GM19372 (cell line): ENCODE measurements around the gene MAG.

Source experiments
- ATAC-seq: cut with Tn5 transposase; IDR thresholded peaks from one replicate; pipeline ENCODE4 v1.9.1; 2021; ENCODE audit warnings: mild to moderate bottlenecking, low read depth, moderate library complexity; ENCODE audit not compliant: unreplicated experiment

Gene MAG

DNA sequence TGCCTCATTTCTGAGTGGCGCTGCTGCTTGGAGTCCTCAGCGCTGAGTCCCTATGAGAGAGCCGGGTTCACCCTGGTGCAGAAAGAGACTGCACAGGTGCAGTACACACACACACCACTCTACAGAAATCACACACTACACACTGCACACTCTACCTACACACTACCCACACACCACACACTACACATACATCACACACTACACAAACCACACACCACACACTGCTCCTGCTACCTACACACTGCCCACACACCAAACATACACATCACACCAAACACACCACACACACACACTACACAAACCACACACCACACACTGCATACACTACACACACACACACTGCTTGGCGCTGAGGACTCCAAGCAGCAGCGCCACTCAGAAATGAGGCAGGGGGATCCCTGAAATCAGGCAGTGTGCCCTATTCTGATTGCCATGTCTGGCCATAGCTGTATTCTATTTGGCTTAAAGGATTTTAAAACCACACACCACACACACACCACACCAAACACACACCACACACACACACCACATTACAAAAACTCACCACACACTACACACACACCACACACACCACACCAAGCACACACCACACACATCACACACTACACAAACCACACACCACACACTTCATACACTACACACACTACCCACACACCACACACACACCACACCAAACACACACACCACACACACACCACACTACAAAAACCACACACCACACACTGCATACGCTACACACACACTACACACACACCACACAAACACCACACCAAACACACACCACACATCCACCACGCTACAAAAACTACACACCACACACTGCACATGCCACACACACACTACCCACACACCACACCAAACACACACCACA lies 4.9 kb downstream of the MAG start:
- no peak for ATAC-seq

DNA sequence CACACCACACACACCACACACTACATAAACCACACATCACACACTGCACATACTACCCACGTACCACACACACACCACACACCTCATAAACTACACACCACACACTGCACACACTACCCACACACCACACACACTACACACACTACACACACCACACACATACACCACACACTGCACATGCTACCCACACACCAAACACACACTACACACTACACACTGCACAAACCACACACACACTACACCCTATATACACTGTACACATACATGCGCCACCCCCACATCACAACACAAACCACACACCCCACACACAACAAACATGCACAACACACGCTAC lies 5.5 kb downstream of the MAG start:
- ATAC-seq = no peak

DNA sequence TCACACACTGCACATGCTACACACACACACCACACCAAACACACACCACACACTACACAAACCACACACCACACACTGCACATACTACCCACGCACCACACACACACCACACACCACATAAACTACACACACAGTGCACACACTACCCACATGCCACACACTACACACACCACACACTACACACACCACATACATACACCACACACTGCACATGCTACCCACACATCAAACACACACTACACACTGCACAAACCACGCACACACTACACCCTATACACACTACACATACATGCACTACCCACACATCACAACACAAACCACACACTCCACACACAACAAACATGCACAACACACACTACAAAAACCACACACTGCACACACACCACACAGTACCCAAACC lies 6.0 kb downstream of the MAG start:
- ATAC-seq = no peak

GRCh38 chr19:35298561-35298972 lies 6.6 kb downstream of the MAG start:
- ATAC-seq = no peak

DNA sequence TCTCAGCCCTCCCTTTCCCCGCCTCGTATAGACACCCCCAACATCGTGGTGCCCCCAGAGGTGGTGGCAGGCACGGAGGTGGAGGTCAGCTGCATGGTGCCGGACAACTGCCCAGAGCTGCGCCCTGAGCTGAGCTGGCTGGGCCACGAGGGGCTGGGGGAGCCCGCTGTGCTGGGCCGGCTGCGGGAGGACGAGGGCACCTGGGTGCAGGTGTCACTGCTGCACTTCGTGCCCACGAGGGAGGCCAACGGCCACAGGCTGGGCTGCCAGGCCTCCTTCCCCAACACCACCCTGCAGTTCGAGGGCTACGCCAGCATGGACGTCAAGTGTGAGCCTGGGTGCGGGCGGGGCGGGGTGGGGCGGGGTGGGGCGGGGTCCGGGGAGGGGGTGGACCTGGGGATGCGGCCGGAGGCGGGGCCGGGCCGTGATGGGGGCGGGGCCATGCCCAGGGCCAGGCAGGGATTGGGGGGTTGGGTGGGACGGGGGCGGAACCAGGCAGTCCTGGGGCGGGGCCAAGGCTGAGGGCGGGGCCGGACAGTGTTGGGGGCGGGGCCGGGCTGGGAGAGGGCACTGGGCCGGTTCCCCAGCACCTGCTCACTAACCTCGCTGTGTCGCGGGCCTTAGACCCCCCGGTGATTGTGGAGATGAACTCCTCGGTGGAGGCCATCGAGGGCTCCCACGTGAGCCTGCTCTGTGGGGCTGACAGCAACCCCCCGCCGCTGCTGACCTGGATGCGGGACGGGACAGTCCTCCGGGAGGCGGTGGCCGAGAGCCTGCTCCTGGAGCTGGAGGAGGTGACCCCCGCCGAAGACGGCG lies 7.8 kb downstream of the MAG start:
- ATAC-seq = no peak

- no peak for ATAC-seq
These were observed 8.3 kb downstream of the MAG start for GRCh38 chr19:35300339-35300649.

GRCh38 chr19:35301961-35302360 lies 10.0 kb downstream of the MAG start:
- ATAC-seq = no peak

- no peak for ATAC-seq
These were observed 10.5 kb downstream of the MAG start for GRCh38 chr19:35302446-35302845.

- no peak for ATAC-seq
These were observed 11.5 kb downstream of the MAG start for GRCh38 chr19:35303357-35303915.

DNA sequence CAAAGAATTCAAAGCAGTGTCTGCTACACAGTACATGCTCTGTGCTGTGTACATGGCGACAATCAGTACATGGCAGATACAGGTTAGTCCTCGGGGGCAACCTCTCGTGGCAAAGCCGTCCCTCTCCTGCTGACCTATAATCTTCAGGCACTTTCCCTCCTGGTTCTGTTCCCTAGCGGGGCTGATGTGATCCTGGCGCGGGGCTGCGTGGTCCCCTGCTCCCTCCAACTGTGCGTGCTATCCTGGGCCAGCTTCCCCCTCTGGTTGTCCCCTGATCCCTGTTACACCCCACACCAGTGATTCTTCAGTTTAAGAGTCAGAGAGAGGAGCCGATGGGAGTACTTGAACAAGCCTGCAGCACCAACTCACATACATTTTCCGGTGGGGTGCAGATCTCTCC lies 12.1 kb downstream of the MAG start:
- ATAC-seq = no peak

DNA sequence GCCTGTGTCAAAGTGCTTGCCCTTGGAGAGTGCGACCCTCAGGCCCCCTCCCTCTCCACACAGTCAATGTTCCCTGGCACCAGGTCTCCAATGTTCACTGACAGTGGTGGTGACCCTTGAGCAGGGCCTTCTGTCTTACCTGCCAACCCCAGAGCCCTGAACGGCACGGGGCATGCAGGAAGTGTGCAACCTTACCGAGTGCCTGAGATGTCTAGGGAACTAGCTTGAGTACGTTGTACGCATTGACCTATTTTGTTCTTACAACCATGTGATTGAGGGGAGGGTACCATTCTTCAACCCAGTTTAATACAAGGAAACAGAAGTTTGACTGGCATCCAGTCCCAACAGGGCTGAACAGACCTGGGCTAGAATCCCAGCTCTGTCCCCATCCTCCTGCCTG lies 13.2 kb downstream of the MAG start:
- ATAC-seq = no peak

GRCh38 chr19:35306473-35307246 lies 14.7 kb downstream of the MAG start:
- no peak for ATAC-seq

GRCh38 chr19:35307931-35308330 lies 16.0 kb downstream of the MAG start:
- ATAC-seq = no peak

DNA sequence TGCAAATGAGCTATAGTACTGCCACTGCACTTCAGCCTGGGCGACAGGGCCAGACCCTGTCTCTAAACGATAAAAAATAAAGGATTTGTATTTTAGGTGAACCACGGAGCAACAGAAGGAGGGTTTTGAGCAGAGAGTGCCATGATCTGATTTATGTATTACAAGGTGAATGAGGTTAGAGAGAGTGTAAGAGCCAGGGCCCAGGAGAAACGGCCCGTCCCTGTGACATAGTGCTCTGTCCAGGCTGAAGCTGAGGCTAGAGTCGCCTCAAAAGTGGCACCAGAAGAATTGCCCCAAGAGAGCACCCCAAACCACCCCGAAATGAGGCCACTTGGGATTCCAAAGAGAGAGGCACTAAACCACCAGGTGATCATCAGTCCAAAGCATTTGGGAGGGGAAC lies 16.9 kb downstream of the MAG start:
- no peak for ATAC-seq

DNA sequence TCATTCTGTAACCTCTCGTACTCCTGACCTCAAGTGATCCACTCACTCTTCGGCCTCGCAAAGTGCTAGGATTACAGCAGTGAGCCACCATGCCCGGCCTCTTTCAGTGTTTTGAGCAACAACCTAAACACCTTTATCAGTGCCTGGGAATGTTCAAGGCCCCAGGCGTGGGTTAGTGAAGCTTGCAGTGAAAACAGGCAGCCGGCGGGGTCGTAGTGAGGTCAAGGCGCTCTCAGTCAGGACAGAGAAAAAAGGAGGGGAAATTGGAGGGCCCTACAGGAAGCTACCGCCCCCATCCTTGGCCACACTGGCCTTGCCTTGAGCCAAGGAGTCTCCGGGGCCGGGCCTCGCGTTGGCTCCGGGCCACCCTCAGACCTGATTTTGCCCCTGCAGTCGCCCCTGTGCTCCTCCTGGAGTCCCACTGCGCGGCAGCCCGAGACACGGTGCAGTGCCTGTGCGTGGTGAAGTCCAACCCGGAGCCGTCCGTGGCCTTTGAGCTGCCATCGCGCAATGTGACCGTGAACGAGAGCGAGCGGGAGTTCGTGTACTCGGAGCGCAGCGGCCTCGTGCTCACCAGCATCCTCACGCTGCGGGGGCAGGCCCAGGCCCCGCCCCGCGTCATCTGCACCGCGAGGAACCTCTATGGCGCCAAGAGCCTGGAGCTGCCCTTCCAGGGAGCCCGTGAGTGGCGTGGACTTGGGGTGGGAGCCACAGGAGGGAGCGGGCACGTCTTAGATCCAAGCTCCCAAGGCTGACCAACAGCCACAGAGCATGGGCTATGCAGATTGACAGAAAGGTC lies 17.7 kb downstream of the MAG start:
- ATAC-seq = no peak

DNA sequence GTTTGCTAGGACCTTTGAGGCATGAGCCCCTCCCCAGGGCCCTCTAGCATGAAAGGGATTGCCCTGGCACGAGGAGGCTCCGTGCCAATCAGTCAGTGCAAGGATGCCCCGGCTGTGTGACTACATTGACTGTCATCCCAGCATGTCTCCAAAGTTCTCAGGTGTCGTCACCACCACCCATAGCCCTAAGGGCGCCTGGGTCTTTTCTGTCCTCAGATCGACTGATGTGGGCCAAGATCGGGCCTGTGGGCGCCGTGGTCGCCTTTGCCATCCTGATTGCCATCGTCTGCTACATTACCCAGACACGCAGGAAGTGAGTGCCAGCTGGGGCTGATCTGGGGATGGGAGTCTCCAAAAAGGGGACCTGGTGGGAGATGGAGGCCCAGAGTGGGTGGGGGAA lies 18.4 kb downstream of the MAG start:
- no peak for ATAC-seq

DNA sequence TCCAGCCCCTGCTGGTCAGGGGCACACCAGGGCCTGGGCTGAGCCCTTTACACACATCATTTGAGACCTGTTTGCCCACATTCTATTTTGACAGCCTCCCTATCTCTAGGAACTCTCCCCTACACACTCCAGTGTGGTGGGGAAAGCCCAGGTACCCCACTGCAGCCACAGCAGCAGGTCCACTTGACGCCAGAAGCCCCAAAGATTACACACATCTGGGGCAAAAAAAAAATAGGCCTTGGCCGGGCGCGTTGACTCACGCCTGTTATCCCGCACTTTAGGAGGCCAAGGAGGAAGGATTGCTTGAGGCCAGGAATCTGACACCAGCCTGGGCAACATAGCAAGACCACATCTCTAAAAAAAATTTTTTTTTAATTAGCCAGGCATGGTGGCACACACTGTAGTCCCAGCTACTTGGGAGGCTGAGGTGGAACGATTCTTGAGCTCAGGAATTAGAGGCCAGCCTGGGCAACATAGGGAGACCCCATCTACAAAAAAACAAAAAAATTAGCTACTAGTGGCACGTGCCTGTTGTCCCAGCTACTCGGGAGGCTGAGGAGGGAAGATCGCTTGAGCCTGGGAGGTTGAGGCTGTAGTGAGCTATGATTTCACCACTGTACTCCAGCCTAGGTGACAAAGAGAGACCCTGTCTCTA lies 19.0 kb downstream of the MAG start:
- no peak for ATAC-seq

GRCh38 chr19:35311901-35312665 lies 20.1 kb downstream of the MAG start:
- ATAC-seq = no peak

DNA sequence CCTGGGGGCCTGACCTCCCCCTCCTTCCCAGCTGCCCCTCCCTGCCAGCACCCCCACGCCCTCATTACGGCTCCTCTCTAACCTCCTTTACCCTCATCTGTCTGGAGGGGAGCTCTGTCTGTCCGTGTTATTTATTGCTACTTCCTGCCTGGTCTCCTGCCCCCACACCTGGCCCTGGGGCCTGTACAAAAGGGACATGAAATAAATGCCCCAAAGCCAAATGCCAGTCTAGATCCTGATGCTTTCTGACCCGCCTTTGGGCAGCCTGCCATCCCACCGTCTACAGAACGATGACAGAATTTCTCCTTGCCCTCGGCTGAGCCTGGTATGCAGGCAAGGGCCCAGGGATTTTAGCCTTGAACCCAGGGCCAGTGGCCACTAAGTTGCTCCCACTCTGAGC lies 21.6 kb downstream of the MAG start:
- ATAC-seq = no peak
